GM11168 (cell line): ENCODE results near the gene DGLUCY.
"Not testable (repeated sequence)": the region's sequence is repeated elsewhere in the genome, so short reads cannot be mapped to it uniquely, and the experiment has no call there.

Experiments
- in situ Hi-C: fragments of 300-500 bp; cut with MboI; formaldehyde crosslinking; loops from one replicate; pipeline ENCODE4 v1.12.0; 2022; ENCODE audit warnings: low sequenced_read_pairs; ENCODE audit not compliant: unreplicated experiment

DGLUCY gene

DNA sequence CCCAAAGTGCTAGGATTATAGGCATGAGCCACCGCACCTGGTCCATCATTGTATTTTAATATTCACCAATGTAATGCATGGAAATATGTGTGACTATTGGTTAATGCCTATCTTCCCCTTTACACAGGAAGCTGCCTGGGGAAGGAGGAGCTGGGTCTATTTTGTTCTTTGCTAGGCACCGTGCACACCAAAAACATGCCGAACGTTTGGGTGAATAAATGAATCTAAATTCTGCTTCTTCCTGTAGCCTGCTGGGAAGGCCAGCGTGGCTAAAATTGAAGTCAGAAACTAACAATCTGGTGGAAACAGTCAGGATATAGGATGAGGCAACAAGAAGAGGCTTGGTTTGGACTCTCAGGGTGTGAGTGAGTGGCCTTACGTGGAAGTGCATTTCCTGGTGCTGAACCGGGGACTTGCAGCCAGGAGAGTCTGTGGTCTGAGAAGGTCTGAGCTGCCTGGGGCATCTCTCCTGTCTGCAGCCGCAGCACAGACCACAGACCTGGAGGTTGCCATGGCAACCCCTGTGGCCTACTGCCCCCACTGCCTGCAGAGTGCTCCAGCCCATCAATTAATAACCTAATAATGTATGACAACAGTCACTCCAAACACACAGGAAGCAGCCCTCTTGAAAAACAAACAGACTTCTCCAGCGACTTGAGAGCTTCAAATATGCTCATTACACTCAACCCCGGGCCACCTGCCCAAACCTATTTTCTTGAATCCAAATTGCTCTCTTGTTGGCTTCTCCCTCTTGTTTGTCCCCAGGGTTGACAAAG lies 136.2 kb downstream of the DGLUCY start:
- in situ Hi-C loops, result no loop called here

DNA sequence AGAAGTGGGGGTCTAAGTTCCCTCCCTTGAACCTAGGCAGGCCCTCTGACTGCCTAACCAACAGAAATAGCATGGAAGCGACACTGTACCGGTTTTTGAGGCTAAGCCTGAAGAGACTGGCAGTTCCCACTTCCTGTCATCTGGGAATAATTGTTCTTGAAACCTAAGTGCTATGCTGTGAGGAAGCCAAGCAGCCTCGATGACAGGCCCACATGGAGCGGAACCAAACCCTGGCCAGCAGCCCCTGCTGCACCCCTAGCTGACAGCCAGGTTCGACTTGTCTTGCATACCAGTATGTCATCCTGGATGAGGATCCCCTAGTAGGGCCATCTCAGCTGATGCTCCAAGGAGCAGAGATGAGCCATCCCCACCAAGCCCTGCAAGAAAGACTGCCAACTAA lies 137.0 kb downstream of the DGLUCY start:
- in situ Hi-C loops, result no loop called here

DNA sequence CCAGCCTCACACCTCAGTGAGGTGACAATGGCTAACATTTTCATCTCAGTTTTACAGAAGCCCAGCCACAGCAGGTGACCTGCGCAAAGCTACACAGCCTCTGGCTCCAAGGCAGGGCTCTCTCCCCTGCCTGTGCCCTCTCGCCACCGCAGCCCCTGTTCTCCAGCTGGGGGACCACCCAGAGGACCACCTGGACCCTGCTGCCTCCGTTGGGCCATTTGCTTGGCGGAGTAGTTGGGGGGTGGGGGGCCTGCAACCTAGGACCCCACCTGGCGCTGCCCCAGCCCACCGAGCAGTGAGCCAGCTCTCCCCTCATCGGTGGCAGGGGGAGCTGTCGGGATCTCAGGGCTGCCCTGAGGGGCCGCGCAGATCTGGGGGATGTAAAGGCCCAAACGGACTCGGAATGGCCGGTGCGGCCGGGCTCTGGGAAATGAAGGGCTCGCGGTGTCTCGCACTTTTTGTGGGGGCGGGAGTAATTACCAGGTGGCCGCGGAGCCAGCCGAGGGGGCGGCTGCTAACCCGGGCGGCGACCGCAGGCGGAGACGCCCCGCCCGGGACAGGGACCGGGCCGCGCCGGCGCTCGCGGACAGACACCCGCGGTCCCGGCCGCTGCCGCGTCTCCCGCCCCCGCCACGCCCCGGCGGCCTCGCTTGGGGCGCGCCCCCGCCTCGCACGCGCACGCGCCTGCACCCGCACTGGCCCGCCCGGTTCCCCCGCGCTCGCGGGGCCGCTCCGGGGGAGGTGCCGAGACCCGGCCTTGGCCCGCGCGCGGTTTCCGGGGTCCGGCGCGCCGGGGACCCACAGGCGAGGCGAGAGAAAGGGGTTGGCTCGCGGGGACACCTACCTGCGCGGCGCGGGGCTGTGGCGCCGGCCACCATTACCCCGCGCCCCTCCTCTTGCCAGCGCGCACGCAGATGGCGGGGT lies 139.3 kb downstream of the DGLUCY start:
- in situ Hi-C loops, result no loop called here

DNA sequence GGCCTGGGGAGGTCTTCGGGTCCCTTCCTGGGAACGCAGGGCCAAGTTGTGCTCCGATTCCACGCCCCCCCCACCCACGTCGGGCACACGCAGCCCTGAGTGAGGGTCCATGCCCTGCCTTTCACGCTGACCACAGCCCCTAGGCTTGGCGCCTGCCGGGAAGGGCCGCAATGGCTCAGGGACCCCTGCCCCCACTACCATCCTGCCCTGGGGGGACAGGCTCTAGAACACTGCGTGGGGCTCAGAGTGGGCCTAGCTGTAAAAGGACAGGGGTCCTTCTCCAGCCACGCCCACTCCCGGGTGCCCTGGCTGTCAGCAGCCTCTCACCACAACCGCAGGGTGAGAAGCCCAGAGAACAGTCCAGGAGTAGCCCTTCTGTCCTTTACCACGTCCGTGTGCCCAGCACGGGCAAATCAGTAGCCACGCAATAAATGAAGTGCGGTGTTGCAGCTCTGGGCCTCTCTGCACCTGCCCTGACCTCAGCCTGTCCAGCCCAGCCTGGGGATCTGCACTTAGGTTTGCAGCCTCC lies 140.0 kb downstream of the DGLUCY start:
- in situ Hi-C loops, result no loop called here

DNA sequence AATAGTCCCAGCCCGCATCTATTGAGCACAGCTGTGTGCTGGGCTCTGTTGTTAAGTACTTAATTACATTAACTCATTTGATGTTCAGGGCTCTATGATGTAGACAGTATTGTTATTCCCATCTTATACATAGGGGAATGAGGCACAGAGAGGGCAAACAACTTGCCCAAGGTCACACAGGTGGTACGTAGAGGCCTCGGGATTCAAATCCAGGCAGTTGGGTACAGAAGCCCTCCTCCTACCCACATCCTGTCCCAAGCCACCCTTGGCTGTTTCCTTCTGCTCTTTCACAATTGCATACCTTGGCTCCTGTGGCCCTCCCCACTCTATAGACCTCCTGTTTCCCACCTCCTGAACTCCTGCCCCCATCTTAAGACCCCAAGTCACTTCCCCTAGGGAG lies 140.6 kb downstream of the DGLUCY start:
- in situ Hi-C loops, result no loop called here

DNA sequence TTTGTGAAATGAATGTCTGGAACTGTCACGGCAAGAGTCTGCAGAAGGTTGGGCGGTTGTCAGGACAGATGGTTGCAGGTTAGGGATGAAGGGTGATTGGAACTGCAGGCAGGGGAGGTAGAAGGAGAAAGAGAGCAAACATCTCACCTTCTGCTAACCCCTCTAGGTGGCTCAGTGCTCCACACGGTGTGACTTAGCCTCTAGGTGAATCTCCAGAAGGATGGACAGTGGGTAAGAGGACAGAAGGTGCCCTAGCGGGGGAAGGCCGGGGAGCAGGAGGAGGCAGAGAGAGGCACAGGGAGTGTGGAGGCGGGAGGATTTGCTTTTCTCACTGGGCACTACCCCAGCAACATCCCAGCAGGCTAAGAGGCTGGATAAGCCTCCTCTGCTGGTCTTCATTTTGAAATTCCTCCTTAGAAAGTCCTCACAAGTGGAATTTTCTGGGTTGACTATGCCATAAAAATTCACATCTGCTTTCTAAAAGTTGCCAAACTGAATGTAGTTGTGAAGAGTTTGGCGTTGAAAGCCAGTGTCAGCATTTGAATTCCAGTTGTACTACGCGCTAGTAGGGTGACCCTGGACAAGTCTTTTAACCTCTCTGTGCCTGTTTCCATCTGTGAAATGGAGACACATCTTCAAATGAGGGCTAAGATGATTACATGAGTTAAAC lies 141.3 kb downstream of the DGLUCY start:
- in situ Hi-C loops, result no loop called here

DNA sequence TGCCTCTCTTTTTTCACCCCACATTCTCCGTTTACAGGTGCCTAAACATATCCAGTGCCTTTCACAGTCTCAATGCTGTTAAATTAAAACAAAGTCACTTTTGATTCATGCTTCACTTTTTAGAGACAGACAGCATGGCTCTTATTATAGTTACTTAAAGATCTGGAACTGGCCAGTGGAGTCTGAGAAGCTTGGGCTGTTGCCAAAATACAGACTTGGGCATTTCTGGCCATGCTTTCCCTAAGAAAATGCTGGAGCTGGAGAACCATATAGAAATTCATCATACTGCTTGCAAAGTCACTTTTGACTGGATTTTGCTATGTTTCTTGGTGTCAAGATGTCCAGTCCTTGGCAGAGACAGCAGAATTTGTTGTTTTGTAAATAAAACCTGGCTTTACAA lies 142.8 kb downstream of the DGLUCY start:
- in situ Hi-C loops, result no loop called here

DNA sequence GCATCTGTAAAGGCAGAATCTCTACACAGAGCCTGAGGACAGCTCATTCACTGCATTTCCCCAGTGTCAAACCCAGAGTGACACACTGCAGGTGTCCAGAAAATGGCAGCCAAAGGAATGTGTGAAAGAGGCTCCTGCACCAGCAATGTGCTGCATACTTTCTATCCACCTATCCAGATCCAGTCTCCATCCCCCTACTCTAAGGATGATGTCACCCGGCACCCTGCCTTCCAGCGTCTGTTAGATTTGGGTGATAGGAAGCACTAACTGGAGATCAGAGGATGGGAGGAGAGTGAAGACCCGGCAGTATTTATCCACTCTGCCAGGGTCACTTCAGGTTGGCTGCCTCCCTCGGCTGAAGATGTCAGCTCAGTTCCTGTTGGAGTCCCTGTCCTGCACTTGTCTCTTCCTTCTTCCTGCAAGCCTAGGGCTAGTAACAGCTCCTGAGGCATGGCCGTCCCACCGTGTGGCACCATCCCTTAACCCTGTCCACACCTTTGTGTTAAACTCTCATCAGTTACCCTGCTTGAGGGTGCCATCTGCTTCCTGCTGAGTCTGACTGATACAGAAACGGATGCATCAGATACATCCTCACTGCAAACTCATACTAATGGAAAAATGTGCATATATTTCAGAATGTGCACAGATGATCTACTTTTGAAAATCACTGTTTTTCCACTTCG lies 143.6 kb downstream of the DGLUCY start:
- in situ Hi-C loops, result no loop called here

DNA sequence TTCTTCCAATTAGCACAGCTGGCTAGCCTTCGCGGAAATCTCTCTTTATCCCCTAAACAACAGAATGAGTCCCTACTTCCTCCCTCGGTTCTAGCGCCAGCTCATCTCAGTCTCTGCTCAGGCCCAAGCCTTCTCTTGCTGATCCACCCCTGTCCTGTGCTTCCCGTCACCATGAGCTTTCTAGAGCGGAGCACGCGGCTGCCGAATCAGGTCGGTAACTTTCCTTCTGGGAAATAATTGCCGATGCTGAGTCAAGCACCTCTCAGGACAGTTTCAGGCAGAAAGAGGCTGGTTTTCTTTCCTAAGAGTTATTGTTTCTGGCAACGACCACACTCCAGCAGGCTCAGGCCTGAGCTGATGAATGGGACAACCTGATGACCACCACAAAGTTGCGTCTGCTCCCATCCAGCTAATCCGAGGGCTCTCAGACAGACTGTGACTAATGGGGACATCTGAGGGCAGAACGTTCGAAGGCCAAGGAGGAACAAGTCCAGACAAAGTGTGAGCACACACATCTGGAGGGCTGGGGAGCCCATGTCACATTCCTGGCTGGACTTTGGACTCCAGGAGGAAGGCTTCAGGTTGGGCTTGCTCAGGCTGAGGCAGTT lies 144.2 kb downstream of the DGLUCY start:
- in situ Hi-C loops, result no loop called here

DNA sequence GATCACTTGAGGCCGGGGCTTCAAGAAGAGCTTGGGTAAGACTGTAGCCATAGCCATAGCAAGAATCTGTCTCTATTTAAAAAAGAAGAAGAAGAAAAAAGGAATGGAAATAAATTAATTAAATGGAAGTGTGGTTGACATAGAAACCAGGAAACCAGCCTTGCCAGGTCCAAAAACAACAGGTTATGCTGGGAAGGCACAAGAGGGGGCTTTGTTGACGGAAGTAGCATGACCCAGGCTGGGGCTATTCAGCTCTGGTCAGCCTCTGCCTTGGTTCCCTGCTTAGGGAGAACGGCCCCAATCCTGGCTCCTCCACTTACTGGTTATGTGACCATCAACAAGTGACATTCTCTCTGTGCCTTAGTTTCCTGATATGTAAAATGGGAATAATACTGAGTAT lies 145.0 kb downstream of the DGLUCY start:
- in situ Hi-C loops, result no loop called here

DNA sequence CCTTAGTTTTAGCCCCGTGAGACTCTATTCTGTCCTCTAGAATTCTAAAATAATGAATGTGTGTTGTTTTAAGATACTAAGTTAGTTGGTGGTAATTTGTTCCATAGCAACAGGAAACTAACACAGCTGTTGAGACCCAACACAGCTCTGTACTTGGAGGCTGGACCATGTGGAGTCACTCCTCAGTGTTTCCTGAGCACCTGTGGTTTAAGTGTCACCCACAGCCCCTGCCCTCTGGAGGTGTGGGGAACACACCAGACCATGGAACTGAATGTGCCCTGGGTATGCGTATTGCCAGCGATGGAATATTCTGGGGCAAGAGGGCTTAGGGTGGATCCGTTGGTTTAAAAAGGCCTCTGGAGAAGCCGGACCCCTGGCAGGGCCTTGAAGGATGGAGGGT lies 147.2 kb downstream of the DGLUCY start:
- in situ Hi-C loops, result no loop called here

DNA sequence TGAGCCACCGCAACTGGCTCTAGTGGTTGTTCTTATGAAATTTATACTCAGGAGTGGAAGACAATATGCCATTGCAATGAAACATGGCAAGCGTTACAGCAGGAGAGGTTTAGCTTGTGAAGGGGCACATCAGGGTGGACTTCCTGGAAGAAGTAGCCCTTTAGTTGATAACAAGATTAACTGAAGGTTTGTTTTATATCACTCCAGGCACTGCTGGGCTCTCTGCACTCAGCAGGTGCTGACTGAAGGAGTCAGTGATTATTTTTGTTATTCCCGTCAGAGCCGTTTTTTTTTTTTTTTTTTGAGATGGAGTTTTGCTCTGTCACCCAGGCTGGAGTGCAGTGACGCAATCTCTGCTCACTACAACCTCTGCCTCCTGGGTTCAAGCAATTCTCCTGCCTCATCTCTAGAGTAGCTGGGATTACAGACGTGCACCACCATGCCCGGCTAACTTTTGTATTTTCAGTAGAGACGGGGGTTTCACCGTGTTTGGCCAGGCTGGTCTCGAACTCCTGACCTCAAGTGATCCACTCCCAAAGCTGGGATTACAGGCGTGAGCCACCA lies 148.2 kb downstream of the DGLUCY start:
- in situ Hi-C loops, result no loop called here

DNA sequence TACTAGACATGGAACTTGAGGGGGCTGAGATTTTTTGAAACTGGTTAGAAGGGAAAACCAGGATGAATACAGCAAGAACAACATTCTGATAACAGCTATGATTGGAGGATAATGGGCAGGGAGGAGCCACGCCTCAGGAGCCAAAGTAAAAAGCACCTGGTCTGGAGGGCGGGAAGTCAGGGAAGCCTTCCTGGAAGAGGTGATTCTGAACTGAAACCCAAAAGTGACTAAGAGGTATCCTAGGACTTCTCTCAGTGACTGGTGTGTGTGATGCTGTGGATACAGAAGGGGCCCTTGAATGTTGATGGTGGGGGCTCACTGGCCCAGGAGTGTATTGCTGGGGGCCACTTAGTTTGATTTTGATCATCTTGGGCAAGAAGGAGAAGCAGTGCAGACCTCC lies 149.5 kb downstream of the DGLUCY start:
- in situ Hi-C loops, result no loop called here

DNA sequence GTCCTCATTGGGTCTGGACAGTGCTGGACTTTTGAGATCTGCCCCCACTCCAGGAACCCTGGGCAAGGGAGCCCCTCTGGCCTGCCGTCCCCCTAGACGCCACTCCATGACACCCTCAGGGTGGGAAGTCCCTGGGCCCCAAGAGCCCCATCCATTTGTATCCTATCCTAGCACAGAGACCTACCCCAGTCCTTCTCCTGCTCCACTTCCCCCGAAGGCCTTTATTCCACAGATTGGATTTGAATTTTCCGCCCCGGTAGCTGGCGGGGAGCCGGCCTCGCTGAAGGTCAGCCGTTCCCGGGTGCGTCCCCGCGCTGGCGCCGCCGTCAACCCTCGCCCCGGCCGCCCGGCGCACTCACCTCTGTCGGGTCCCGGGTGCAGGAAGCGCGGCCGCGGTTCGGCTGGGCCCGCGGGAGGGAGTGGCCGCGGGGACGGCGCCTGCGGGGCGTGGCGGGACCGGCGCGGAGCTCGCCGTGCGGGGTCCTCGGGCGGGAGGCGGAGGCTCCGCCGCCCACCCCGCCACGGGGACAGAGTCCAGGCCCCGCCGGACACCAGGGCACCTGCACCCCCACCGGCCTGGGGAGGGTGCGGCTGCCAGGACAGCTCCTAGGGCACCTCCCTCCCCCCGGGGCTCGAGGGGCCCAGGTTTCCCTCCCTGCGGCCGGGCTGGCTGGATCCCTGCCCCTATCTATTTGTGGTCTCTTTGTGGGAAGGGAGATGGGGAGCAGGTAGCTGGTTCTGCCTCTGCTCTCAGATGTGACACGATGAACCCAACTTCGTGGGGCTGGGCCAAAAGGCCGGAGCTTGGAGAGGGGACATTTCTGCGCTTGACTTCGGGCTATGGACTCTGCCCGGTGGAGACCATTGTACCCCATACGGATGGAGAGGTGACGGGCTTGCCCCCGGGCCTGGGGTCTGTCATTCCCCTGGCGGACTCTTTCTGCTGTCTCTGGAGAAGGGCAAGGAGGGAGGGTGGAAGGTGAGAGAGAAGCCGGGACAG lies 150.6 kb downstream of the DGLUCY start:
- in situ Hi-C loops, result no loop called here

DNA sequence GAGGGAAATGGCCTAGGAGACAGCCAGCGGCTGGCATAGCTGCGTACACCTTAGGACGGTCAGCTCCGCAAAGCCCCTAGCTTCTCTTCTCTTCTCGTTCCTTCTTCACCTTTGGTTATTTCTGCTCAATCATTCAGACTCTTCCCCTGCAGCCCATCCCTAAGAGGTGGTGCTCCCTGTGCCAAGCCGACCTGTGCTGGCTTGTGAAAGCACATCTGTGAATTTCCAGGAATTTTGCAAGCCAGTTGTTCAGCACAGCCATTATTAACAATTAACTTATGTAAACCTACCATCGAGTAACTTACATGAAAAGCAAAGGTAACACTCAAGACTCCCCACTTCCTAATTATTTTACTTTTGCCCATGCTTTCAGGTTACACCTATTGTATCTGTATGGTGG lies 151.5 kb downstream of the DGLUCY start:
- in situ Hi-C loops, result no loop called here

DNA sequence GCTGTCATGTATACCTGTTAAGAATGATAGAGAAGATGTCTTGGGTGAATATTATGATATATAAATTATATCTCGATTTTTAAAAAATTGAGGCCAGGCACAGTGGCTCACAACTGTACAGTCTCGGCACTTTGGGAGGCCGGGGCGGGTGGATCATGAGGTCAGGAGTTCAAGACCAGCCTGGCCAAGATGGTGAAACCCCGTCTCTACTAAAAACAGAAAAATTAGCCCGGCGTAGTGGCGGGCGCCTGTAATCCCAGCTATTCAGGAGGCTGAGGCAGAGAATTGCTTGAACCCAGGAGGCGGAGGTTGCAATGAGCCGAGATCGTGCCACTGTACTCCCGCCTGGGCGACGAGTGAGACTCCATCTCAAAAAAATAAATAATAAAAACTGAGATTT lies 152.4 kb downstream of the DGLUCY start:
- in situ Hi-C loops, result not testable (repeated sequence)

DNA sequence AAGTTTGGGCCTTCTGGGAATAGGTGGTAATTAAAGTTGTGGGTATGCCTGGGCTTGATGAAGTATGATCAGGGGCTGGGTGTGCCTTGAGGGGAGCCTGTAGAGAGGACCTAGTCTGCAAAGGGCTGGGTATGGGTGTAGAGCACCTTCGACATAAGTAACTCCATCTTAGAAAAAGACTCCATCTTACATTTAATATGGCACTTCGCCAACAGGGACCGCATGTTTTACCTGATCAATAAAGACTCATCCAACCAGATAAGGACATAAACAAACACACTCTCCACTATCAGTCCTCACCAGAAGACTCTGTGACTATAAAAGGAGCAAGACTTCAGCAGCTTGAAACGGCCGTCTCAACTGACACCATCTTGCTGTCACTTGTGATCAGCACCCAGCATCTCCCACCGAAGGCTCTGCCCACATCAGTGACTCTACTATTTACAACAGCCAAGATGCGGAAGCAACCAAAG lies 154.1 kb downstream of the DGLUCY start:
- in situ Hi-C loops, result no loop called here
